ENCODE measurements around the gene ACBD5. TPM values are rescaled to one million over a fixed set of nuclear protein-coding genes. Genes with fewer than 3 reads are reported as not detected.
"Not testable (repeated sequence)": the region's sequence is repeated elsewhere in the genome, so short reads cannot be mapped to it uniquely, and the experiment has no call there.

Gene ACBD5
- total RNA-seq, 1 experiment from 2014 or later, result 17.6 TPM

GRCh38 chr10:27247006-27247405 is 6.4 kb upstream of the ACBD5 start:
- Histone ChIP-seq H3K27me3 (ENCODE audit: control insufficient read depth, insufficient read depth, low read length) (no peaks in the 10 kb centered on the region), H3K4me3 (ENCODE audit: insufficient read depth, low read depth, low read length) (no peak overlapping the region), H3K36me3 (replicated peaks; ENCODE audit: control insufficient read depth, insufficient read depth, low read length) (no peaks in the 10 kb centered on the region)
- no peak for DNase-seq

- Histone ChIP-seq H3K4me3 (ENCODE audit: insufficient read depth, low read depth, low read length) (no peak overlapping the region), H3K27me3 (ENCODE audit: control insufficient read depth, insufficient read depth, low read length) (no peaks in the 10 kb centered on the region), H3K36me3 (replicated peaks; ENCODE audit: control insufficient read depth, insufficient read depth, low read length) (no peaks in the 10 kb centered on the region)
- no peak for DNase-seq
Observed at GRCh38 chr10:27245836-27246235, 5.2 kb upstream of the ACBD5 start.

- no peaks in the 10 kb centered on the region for H3K27me3 ChIP-seq (ENCODE audit: control insufficient read depth, insufficient read depth, low read length)
- no peak for DNase-seq
- no peak overlapping the region for H3K4me3 ChIP-seq (ENCODE audit: insufficient read depth, low read depth, low read length)
- no peaks in the 10 kb centered on the region for H3K36me3 ChIP-seq (replicated peaks; ENCODE audit: control insufficient read depth, insufficient read depth, low read length)
Observed at GRCh38 chr10:27244976-27245375, 4.4 kb upstream of the ACBD5 start.

- peak; percentile 53 for DNase-seq
- no peaks in the 10 kb centered on the region for H3K27me3 ChIP-seq (ENCODE audit: control insufficient read depth, insufficient read depth, low read length)
- peak overlapping the region; percentile 83 for H3K4me3 ChIP-seq (ENCODE audit: insufficient read depth, low read depth, low read length)
- no peaks in the 10 kb centered on the region for H3K36me3 ChIP-seq (replicated peaks; ENCODE audit: control insufficient read depth, insufficient read depth, low read length)
Observed at GRCh38 chr10:27242951-27243551, 2.5 kb upstream of the ACBD5 start.

GRCh38 chr10:27242473-27242950 is 1.9 kb upstream of the ACBD5 start:
- Histone ChIP-seq H3K27me3 (ENCODE audit: control insufficient read depth, insufficient read depth, low read length) (no peaks in the 10 kb centered on the region), H3K36me3 (replicated peaks; ENCODE audit: control insufficient read depth, insufficient read depth, low read length) (no peaks in the 10 kb centered on the region), H3K4me3 (ENCODE audit: insufficient read depth, low read depth, low read length) (peak overlapping the region; percentile 83)
- DNase-seq, result no peak

- Histone ChIP-seq H3K4me3 (ENCODE audit: insufficient read depth, low read depth, low read length) (peak overlapping the region; percentile 83), H3K36me3 (replicated peaks; ENCODE audit: control insufficient read depth, insufficient read depth, low read length) (no peaks in the 10 kb centered on the region), H3K27me3 (ENCODE audit: control insufficient read depth, insufficient read depth, low read length) (no peaks in the 10 kb centered on the region)
- DNase-seq, result peak; percentile 90
Observed at GRCh38 chr10:27241652-27242472, 1.3 kb upstream of the ACBD5 start.

- Histone ChIP-seq H3K27me3 (ENCODE audit: control insufficient read depth, insufficient read depth, low read length) (no peaks in the 10 kb centered on the region), H3K4me3 (ENCODE audit: insufficient read depth, low read depth, low read length) (peak overlapping the region; percentile 83), H3K36me3 (replicated peaks; ENCODE audit: control insufficient read depth, insufficient read depth, low read length) (no peaks in the 10 kb centered on the region)
- peak; percentile 52 for DNase-seq
Observed at GRCh38 chr10:27241010-27241651, 534 bp upstream of the ACBD5 start.

- not testable (repeated sequence) for H3K27me3 ChIP-seq (ENCODE audit: control insufficient read depth, insufficient read depth, low read length); H3K4me3 ChIP-seq (ENCODE audit: insufficient read depth, low read depth, low read length); DNase-seq; H3K36me3 ChIP-seq (replicated peaks; ENCODE audit: control insufficient read depth, insufficient read depth, low read length)
Observed at GRCh38 chr10:27237531-27237930, 3.1 kb downstream of the ACBD5 start.

GRCh38 chr10:27236589-27237128 is 3.9 kb downstream of the ACBD5 start:
- not testable (repeated sequence) for H3K4me3 ChIP-seq (ENCODE audit: insufficient read depth, low read depth, low read length); DNase-seq; H3K27me3 ChIP-seq (ENCODE audit: control insufficient read depth, insufficient read depth, low read length); H3K36me3 ChIP-seq (replicated peaks; ENCODE audit: control insufficient read depth, insufficient read depth, low read length)

- Histone ChIP-seq H3K36me3 (replicated peaks; ENCODE audit: control insufficient read depth, insufficient read depth, low read length) (no peaks in the 10 kb centered on the region), H3K4me3 (ENCODE audit: insufficient read depth, low read depth, low read length) (no peak overlapping the region), H3K27me3 (ENCODE audit: control insufficient read depth, insufficient read depth, low read length) (no peaks in the 10 kb centered on the region)
- DNase-seq, result no peak
Observed at GRCh38 chr10:27235706-27236105, 4.9 kb downstream of the ACBD5 start.

GRCh38 chr10:27230022-27230421 is 10.6 kb downstream of the ACBD5 start:
- no peaks in the 10 kb centered on the region for H3K27me3 ChIP-seq (ENCODE audit: control insufficient read depth, insufficient read depth, low read length)
- H3K4me3 ChIP-seq (ENCODE audit: insufficient read depth, low read depth, low read length), result no peak overlapping the region
- no peaks in the 10 kb centered on the region for H3K36me3 ChIP-seq (replicated peaks; ENCODE audit: control insufficient read depth, insufficient read depth, low read length)
- DNase-seq, result no peak

GRCh38 chr10:27225642-27226257 is 14.8 kb downstream of the ACBD5 start:
- H3K27me3 ChIP-seq (ENCODE audit: control insufficient read depth, insufficient read depth, low read length), result no peaks in the 10 kb centered on the region
- H3K4me3 ChIP-seq (ENCODE audit: insufficient read depth, low read depth, low read length), result no peak overlapping the region
- no peak for DNase-seq
- H3K36me3 ChIP-seq (replicated peaks; ENCODE audit: control insufficient read depth, insufficient read depth, low read length), result peaks cover 1% of the 10 kb centered on the region; the same call in 1 of the 2 replicates

- DNase-seq, result no peak
- H3K4me3 ChIP-seq (ENCODE audit: insufficient read depth, low read depth, low read length), result no peak overlapping the region
- H3K36me3 ChIP-seq (replicated peaks; ENCODE audit: control insufficient read depth, insufficient read depth, low read length), result peaks cover 1% of the 10 kb centered on the region; the same call in 1 of the 2 replicates
- no peaks in the 10 kb centered on the region for H3K27me3 ChIP-seq (ENCODE audit: control insufficient read depth, insufficient read depth, low read length)
Observed at GRCh38 chr10:27225011-27225590, 15.5 kb downstream of the ACBD5 start.

- Histone ChIP-seq H3K4me3 (ENCODE audit: insufficient read depth, low read depth, low read length) (no peak overlapping the region), H3K27me3 (ENCODE audit: control insufficient read depth, insufficient read depth, low read length) (no peaks in the 10 kb centered on the region), H3K36me3 (replicated peaks; ENCODE audit: control insufficient read depth, insufficient read depth, low read length) (peaks cover 4% of the 10 kb centered on the region)
- DNase-seq, result no peak
Observed at GRCh38 chr10:27223964-27224363, 16.6 kb downstream of the ACBD5 start.
